IPS DF 4.7 (cell line): ENCODE data around the gene GMPPA.
A peak's percentile ranks its signal among the peaks of the same experiment; 100 is the strongest.

Experiments used
- DNase-seq: peaks from one replicate; pipeline ENCODE4 v3.0.0-alpha.2; 2013; ENCODE audit warnings: low spot score; ENCODE audit errors: extremely low read depth

Gene GMPPA

DNA sequence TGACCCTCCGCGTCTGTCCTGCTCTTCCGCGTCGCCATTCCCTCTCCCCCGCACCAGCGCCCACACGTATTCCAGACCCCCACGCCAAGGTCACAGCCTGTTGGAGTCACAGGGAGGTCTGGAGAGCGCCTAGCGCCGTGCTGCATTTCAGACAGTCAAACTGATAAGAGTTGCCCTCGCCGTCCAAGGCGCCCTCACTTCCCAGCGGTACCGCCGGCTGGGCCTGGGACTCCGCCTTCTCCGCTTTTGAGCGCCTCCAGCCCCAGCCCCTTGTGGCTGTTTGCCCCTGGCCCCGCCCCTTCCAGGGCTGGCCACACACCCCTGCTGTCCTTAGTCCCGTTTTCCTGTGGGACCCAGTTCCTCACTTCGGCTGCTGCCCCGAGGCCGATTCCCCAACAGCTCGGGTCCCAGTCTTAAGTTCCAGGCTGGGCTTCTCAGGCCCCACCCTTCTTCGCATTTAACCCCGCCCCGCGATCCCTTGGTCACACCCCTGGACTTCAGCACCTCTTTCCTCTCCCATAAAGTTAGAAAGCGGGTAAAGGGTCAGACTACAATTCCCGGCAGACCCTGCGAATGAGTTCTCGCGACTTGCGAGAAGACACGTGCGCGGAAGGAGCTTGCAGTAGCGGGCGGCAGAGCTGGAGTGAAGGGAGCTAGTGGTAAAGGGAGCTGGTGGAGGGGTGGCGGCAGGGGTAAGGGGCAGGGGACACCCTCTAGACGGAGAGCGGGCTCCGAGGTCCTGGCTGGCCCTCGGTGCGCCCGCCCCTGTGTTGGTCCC, at the start of gene GMPPA:
GMPPA (plus strand) TSS at position 612 of the 778 bp plus-strand sequence. CDS start 1,085 bp downstream, outside the sequence.
- peak; percentile 93 for DNase-seq

DNA sequence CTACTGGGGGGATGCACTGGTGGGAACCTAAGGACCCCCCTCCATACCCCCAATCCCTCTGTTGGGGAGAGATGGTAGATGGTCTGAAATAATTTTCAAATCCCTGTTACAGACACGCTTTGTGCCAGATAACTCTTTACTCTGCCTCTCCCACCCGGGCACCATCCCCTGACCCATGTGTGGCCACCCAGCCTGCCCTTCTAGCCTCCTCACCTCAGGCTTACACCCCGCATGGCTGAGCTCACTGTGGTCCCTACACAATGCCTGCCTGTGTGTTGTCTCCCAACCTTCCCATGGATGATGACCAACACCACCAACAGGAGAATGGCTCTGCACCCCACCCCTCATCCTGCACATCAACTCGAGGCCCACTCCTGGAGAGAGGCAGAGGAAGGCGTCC, 49.1 kb upstream of the GMPPA start:
- no peak for DNase-seq

GRCh38 chr2:219451661-219452360, 46.9 kb upstream of the GMPPA start:
- no peak for DNase-seq

- no peak for DNase-seq
Measured at GRCh38 chr2:219452361-219453317, 46.1 kb upstream of the GMPPA start.

- no peak for DNase-seq
Measured at GRCh38 chr2:219453671-219454590, 44.8 kb upstream of the GMPPA start.

DNA sequence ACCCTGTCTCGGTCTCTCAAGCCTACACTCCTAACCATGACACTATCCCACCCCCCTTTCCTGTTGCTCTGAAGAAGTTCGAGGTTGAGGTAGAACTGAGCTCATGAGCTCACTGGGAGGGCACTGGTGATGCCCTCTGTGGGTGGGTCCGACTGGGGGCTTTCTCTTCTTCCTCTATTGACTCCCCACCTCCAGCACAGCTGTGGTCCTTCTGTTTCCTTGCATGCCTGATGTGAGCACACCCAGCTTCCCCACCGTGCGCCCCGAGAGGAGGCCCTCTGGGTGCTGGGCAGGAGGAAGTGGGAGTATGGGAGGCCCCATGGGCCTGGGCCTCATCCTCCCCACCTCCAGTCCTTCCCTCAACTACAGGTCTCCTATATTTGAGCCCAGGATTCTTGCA, 43.1 kb upstream of the GMPPA start:
- no peak for DNase-seq

- DNase-seq = no peak
Measured at GRCh38 chr2:219457784-219458369, 40.8 kb upstream of the GMPPA start.

DNA sequence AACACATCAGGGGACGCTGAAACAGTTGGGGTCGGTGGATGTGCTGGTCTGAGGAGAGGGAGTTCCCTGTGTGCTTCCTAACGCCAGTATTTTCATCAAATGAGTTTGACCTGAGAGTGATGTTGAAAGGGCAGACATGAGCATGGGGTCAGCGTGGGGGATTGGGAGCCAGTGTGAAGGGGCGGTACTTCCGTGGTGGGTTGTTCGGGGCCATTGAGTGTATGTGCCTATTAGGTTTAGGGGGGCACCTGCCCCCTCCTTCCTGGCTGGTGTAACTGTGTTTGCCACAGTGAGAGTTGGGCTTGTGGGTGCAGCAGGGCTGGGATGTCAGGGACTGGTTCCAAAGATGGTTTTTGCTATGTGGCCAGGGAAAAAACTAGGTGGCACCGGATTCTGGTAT, 39.7 kb upstream of the GMPPA start:
- DNase-seq = no peak

DNA sequence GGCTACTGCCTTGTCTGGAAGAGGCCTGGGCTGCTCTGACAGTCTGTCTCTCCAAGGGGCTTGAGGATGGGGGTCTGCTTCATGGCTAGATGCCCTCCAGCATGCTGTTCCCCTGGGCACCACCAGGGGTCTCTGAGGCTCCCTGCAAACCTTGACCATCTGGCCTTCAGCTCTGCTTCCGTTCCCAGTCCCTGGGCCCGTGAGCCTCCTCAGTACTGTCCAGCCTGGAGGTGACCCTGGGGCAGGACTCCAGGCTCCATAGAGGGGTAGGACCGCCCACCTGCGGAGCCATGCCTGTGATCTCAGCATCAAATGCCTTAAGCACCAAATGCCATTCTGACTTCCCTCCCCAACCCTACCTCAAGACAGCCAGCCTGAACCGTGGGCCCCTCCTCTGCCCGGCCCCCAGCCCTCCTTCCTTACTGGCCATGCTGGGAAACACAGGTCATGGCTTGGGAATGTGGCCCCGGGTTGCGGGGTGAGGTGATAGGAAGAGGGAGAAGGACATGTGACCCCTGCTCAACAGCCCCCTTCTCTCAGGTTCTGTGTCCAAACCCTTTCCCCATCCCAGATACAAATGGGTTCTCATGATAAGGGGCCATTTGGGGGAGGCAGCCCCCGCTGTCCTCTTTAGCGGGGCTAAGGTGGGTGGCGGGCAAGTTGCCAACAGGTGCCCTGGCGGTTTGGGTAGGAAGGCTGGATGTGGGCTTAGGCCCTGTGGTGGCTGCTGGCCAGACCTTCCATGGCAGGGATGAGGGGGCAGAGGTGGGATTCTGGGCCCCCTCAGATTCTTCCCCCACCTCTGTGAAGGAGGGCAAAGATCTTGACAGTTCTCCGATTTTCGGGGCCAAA, 39.0 kb upstream of the GMPPA start:
- no peak for DNase-seq

- DNase-seq = no peak
Measured at GRCh38 chr2:219460424-219460926, 38.2 kb upstream of the GMPPA start.

- no peak for DNase-seq
Measured at GRCh38 chr2:219461047-219461514, 37.6 kb upstream of the GMPPA start.

DNA sequence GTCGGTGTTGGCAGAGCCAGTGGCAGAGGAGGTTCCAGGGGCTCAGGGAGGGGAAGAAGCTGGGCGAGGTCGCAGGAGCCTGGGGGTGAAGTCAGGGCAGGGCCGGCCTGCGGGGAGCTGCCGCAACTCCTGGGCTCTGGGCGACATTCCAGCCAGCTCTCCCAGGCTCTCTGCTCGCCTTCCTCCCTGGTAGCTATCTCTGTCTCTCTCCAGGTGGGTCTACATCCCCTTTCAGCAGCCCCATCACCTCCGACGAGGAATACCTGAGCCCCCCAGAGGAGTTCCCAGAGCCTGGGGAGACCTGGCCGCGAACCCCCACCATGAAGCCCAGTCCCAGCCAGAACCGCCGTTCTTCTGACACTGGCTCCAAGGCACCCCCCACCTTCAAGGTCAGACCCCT, 37.0 kb upstream of the GMPPA start:
- no peak for DNase-seq

- no peak for DNase-seq
Measured at GRCh38 chr2:219462349-219462748, 36.3 kb upstream of the GMPPA start.

DNA sequence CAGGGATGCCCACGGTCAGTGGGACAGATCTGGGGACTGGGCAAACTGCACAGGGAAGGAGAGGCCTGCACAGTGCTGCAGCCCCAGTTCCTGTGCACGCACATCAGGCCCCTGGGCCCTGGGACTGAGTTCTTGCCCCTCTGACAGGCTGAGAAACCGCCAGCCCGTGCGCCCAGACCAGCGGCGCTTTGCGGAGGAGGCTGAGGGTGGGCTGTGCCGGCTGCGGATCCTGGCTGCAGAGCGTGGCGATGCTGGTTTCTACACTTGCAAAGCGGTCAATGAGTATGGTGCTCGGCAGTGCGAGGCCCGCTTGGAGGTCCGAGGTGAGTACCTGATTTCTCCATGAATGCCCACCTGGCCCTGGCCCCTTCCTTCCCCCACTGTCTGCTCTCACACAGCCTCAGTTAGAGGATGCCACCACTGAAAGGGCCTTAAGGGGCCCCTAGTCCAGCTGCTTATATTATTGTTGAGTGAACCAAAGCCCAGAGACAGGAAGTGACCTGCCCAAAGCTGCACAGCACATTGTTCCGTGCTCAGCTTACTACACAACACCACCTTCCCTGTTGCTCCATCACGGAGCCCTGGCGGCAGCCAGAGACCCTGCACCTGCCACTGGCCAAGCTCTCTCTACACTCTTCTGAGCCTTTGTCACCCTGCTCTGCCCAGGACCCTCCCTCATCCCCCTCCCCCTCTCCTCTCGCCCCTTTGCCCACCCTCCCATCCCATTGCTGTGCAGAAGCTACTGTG, 34.2 kb upstream of the GMPPA start:
- DNase-seq = no peak

DNA sequence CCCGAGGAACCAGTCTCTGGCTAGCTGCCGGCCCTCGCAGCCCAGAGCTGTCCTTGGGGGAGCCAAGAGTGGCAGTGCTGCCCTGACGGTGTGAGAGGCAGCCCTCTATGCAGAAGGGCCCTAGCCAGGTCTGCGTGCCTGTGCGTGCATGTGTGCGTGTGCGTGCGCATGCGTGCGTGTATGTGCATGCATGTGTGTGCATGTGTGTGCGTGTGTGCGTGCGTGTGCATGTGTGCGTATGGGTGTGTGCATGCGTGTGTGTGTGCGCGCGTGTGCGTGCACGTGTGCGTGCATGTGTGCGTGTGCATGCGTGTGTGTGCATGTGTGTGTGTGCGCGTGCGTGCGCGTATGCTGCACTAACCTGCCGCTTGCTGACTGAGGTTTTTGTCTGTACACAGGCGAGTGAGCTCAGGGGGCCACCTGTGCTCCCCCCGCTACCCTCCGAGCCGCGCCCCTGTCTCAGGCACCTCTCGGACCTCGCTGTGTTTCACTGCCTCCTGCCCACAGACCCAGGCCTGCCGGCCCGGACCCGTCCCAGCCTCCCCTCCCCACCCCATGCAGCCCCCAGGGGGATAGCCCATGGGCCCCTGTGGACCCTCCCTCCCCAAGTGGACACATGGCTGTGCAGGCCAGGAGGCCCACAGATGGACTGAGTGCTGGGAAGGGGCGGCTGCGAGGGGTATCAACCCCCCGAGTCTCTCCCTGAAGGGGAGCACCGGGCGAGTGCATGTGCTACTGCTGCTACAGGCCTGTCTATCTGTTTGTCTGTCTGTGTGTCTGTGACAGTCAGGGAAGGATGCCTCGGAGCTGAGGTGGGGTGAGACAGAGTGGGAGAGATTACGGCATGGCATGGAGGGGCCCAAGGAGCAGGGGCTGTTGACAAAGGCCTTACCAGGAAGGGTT, 32.8 kb upstream of the GMPPA start:
- no peak for DNase-seq

- DNase-seq = no peak
Measured at GRCh38 chr2:219466816-219467735, 31.6 kb upstream of the GMPPA start.
